ENCODE measurements around the gene DNAJC3. TPM values are rescaled to one million over a fixed set of nuclear protein-coding genes. Genes with fewer than 3 reads are reported as not detected.

Gene DNAJC3
- total and polyA plus RNA-seq, 2 of the 8 experiments (the other 6 are each of a cell fraction or from before 2014, with no cell fraction given), result 4.3 to 24.1 TPM

- no peak overlapping the region for H2BK12ac ChIP-seq (ENCODE audit: low read depth, low read length)
- DNase-seq (ENCODE audit: low read depth in 1 of 2, low spot score in 2 of 2) (no peak), FAIRE-seq (no peak)
- no peak overlapping the region for H3K23ac ChIP-seq (ENCODE audit: insufficient read length)
- no peaks in the 10 kb centered on the region for H3K27me3 ChIP-seq (replicated peaks in 1 of 4; ENCODE audit: control insufficient read depth in 3 of 4, extremely low read depth in 1 of 4, insufficient read depth in 3 of 4, low read length in 3 of 4)
- no peaks in the 10 kb centered on the region for H3K79me2 ChIP-seq (ENCODE audit: control insufficient read depth in 1 of 2, insufficient read depth in 2 of 2, low read length in 2 of 2)
- no peak overlapping the region for H4K5ac ChIP-seq (ENCODE audit: insufficient read length, low read depth, low read length)
- no peak overlapping the region for H2BK20ac ChIP-seq (ENCODE audit: low read length)
- H3K27ac ChIP-seq (ENCODE audit: low read depth, low read length), result no peak overlapping the region
- H3K4ac ChIP-seq (replicated peaks; ENCODE audit: insufficient read length, low read depth, low read length), result no peak overlapping the region
- H3K23me2 ChIP-seq (ENCODE audit: low read depth, low read length), result no peaks in the 10 kb centered on the region
- no peak overlapping the region for H2AFZ ChIP-seq (ENCODE audit: low read length)
- H3K56ac ChIP-seq (replicated peaks; ENCODE audit: insufficient read length, low read depth, low read length), result no peak overlapping the region
- no peak overlapping the region for H4K8ac ChIP-seq (ENCODE audit: extremely low read depth, insufficient read depth, low read length)
- H4K91ac ChIP-seq (replicated peaks; ENCODE audit: insufficient read length, low read length), result no peak overlapping the region
- H2BK5ac ChIP-seq (ENCODE audit: low read depth, low read length), result no peak overlapping the region
- CTCF ChIA-PET (ENCODE audit: partially characterized antibody), result interaction anchor here (0.6 kb wide), 1 partner anchor 188 kb away, joined by 3 read pairs; no protein-coding TSS in a partner anchor
- no peaks in the 10 kb centered on the region for H3K4me1 ChIP-seq (replicated peaks in 1 of 4; ENCODE audit: control insufficient read depth in 3 of 4, insufficient read depth in 4 of 4, low read length in 3 of 4)
- no peaks in the 10 kb centered on the region for H3K79me1 ChIP-seq (ENCODE audit: low read depth, low read length)
- no peak overlapping the region for H3K18ac ChIP-seq (ENCODE audit: extremely low read depth, low read length)
- no peak overlapping the region for H3K14ac ChIP-seq (ENCODE audit: insufficient read length)
- H3K4me3 ChIP-seq (ENCODE audit: extremely low read depth in 1 of 4, insufficient read depth in 2 of 4, low read depth in 3 of 4, low read length in 4 of 4), result no peak overlapping the region
- POLR2A ChIA-PET (ENCODE audit: partially characterized antibody), result no interaction called here
- no peak overlapping the region for H3K4me2 ChIP-seq (ENCODE audit: insufficient read depth in 1 of 2, low read depth in 2 of 2, low read length in 2 of 2)
- H3K9me3 ChIP-seq (ENCODE audit: insufficient read depth in 2 of 2, low read depth in 1 of 2, low read length in 1 of 2), result peaks cover 6 to 12% of the 10 kb centered on the region in 2 experiments; a peak in 3 of 4 replicates
- H2BK15ac ChIP-seq (ENCODE audit: low read length), result no peak overlapping the region
- H2BK120ac ChIP-seq (replicated peaks; ENCODE audit: low read depth, low read length), result no peak overlapping the region
- H3K36me3 ChIP-seq (ENCODE audit: control insufficient read depth in 2 of 4, insufficient read depth in 4 of 4, low read length in 3 of 4), result peaks cover 0 to 3% (median 0%) of the 10 kb centered on the region in 4 experiments; a peak in 2 of 8 replicates
- no peak overlapping the region for H3K9ac ChIP-seq (replicated peaks in 1 of 4; ENCODE audit: extremely low read depth in 1 of 4, low read depth in 3 of 4, low read length in 3 of 4)
- no peaks in the 10 kb centered on the region for H4K20me1 ChIP-seq (replicated peaks in 1 of 2; ENCODE audit: control insufficient read depth in 1 of 2, insufficient read depth in 2 of 2, low read length in 2 of 2)
- H2AK5ac ChIP-seq (ENCODE audit: low read depth, low read length), result no peak overlapping the region
- TF ChIP-seq TEAD4 (IDR thresholded peaks at IDR 0.05; ENCODE audit: low read depth, low read length), result no peak
- TF ChIP-seq PHF8 (conservative IDR thresholded peaks at IDR 0.05; ENCODE audit: low read depth, low read length), result no peak
- no peak for TF ChIP-seq ZNF274 (IDR thresholded peaks at IDR 0.05; ENCODE audit: borderline replicate concordance, extremely low read depth, low read length)
- TF ChIP-seq JUN (IDR thresholded peaks at IDR 0.05; ENCODE audit: low read depth, low read length), result no peak
- TF ChIP-seq SUZ12 (IDR thresholded peaks at IDR 0.05; ENCODE audit: low read length), result no peak
- TF ChIP-seq YY1 (IDR thresholded peaks at IDR 0.05; ENCODE audit: low read depth, low read length), result no peak
- TF ChIP-seq ATF3 (IDR thresholded peaks at IDR 0.05; ENCODE audit: insufficient read depth, low read depth, low read length), result no peak
- TF ChIP-seq E2F6 (IDR thresholded peaks at IDR 0.05), result no peak
- no peak for TF ChIP-seq TBP (IDR thresholded peaks at IDR 0.05; ENCODE audit: low read depth, low read length)
- no peak for TF ChIP-seq CHD2 (IDR thresholded peaks at IDR 0.05; ENCODE audit: low read length)
- no peak for TF ChIP-seq POLR2A (IDR thresholded peaks at IDR 0.05; ENCODE audit: control extremely low read depth in 1 of 2, low read depth in 2 of 2, low read length in 2 of 2)
- no peak for TF ChIP-seq SIN3A (conservative IDR thresholded peaks at IDR 0.05 in 1 of 2, IDR thresholded peaks at IDR 0.05 in 1 of 2; ENCODE audit: low read depth in 1 of 2, low read length in 2 of 2)
- TF ChIP-seq POLR2AphosphoS5 (IDR thresholded peaks at IDR 0.05; ENCODE audit: low read depth, low read length), result no peak
- TF ChIP-seq KDM1A (IDR thresholded peaks at IDR 0.05; ENCODE audit: borderline replicate concordance, low read length), result no peak
- TF ChIP-seq RBBP5 (IDR thresholded peaks at IDR 0.05; ENCODE audit: borderline replicate concordance, low read depth, low read length), result no peak
Measured at GRCh38 chr13:95841894-95842293, 165.0 kb downstream of the DNAJC3 start.
